K562 treated with DMSO at 1 percent for 12 hours (cell line): ENCODE results near the gene API5. TPM values are rescaled to one million over a fixed set of nuclear protein-coding genes. Genes with fewer than 3 reads are reported as not detected.

Experiments used
- total RNA-seq: library from RNA; unstranded; fragments of 300-600 nt; gene quantifications from 2 replicates; pipeline ENCODE4 v1.2.3, GENCODE V29; 2022; ENCODE audit not compliant: insufficient read depth

The API5 gene
- 24.1 and 75.2 TPM in 2 replicates for total RNA-seq

GRCh38 chr11:43311791-43312607, at the start of gene API5:
API5 (plus strand) TSS chr11:43311996; CDS start chr11:43312128, 132 bp downstream.

DNA sequence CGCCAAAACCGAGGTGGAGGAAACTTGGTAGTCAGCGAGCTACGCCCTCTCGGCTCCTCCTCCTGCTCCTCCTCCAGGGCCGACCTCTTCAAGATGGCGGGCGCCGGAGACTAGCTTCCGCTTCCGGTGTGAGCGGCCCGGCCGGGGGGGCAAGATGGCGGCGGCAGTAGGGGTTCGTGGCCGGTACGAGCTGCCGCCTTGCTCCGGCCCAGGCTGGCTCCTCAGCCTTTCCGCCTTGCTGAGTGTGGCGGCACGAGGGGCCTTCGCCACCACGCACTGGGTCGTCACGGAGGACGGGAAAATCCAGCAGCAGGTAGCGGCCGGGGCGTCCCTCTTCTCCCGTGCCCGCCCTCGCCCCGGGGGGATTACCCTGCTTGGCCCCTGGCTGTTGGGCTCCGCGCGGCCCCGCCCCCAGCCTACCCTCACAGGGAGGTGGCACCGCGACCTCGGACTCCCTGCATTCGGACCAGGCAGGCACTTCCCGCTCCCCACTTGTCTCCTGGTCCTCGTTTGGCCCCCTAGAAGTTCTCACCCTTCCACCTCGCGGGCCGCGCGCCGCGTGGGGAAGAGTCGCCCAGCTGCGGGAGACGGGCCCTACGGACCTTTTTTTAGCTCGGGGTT, 47.1 kb downstream of the API5 start, which contains the start of gene TTC17:
TSS of gene TTC17 (plus strand) at position 120 of the 621 bp plus-strand sequence. CDS start at position 155, 35 bp downstream.

Other genes with a start within 250 kb of the API5 start
- 15.4 and 62.6 TPM in 2 replicates for gene TTC17, start 46.9 kb downstream of the API5 start, total RNA-seq